Epithelial cell of esophagus (primary cell): Measurements from ENCODE around the gene CALCOCO1.

Experiments
- DNase-seq: peaks from one replicate; pipeline ENCODE4 v3.0.0; 2010; ENCODE audit warnings: low read depth
- H3K4me3 ChIP-seq: 2 replicates; pipeline ENCODE4 v1.5.1; 2011; ENCODE audit warnings: mild to moderate bottlenecking, low read length, control low read depth
- CTCF ChIP-seq: IDR thresholded peaks from 2 replicates; pipeline ENCODE4 v1.5.1; 2011; ENCODE audit warnings: low read depth, mild to moderate bottlenecking, low read length, control low read depth, inconsistent platforms; ENCODE audit not compliant: insufficient read depth; ENCODE audit errors: missing control alignments

The CALCOCO1 gene

GRCh38 chr12:53727310-53728041 is at the start of gene CALCOCO1:
Gene CALCOCO1, minus strand, starts transcription at chr12:53727452. Its CDS starts 2,210 bp downstream, at chr12:53725242.
- no peak for TF ChIP-seq CTCF
- peak; percentile 99 for DNase-seq
- H3K4me3 ChIP-seq = peak within 1 kb of the TSS; percentile 97

- H3K4me3 ChIP-seq = no peak overlapping the region
- DNase-seq = no peak
- TF ChIP-seq CTCF = no peak
Measured at GRCh38 chr12:53776872-53777271, 49.6 kb upstream of the CALCOCO1 start.

GRCh38 chr12:53775478-53776145 is 48.4 kb upstream of the CALCOCO1 start:
- TF ChIP-seq CTCF = no peak
- H3K4me3 ChIP-seq = no peak overlapping the region
- DNase-seq = no peak

- TF ChIP-seq CTCF = no peak
- DNase-seq = peak; percentile 82
- no peak overlapping the region for H3K4me3 ChIP-seq
Measured at GRCh38 chr12:53770281-53770680, 43.0 kb upstream of the CALCOCO1 start.

GRCh38 chr12:53768976-53769375 is 41.7 kb upstream of the CALCOCO1 start:
- DNase-seq = no peak
- H3K4me3 ChIP-seq = no peak overlapping the region
- TF ChIP-seq CTCF = no peak

GRCh38 chr12:53766881-53767280 is 39.6 kb upstream of the CALCOCO1 start:
- TF ChIP-seq CTCF = no peak
- no peak overlapping the region for H3K4me3 ChIP-seq
- DNase-seq = no peak
